MM.1S (cell line): ENCODE data around the gene ZBTB7C.

Experiments
- CTCF ChIP-seq: fragments of 300-600 bp; sonication (generic); IDR thresholded peaks from 2 replicates; pipeline ENCODE4 v1.5.1; 2016; ENCODE audit warnings: antibody characterized with exemption, low read length, mixed read lengths
- EZH2 ChIP-seq: fragments of 300-600 bp; sonication (generic); optimal IDR thresholded peaks from 2 replicates; pipeline ENCODE3; 2017; ENCODE audit warnings: low read depth, mild to moderate bottlenecking, antibody characterized with exemption, low read length, mixed read lengths

DNA sequence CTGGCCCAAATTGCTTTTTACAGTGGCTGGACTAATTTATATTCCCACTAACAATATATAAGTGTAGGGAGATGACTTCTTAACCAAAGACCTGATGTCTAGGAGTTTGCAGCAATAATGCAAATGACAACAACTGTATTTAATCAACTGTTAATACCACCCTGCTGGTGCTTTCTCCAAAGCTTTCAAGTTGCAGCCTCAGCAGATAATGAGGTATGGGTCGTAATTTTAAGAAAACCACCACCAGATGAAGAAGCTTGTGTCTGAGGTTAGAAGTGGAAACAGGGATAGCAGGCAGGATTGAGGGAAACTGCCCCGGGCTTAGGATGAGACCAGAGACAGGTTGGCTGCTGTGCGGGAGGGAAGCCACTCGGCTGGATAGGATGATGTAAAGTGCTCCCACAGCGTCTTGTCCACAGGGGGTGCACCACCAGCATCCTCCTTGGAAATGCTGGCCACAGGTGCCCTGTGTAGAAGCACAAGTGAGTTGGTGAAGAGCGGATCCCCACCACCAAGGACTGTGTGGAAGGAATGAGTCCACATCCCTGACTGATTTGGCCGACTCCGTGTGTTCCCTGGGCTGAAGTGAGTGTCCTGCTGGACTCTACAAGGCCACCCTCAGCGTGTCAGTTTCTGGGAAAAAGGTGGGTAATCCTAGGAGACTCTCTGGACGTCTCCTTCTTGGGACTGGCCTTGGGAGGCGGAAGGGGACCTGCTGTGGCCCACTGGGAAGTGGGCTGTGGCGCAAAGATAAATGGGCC is 402.6 kb downstream of the ZBTB7C start:
- TF ChIP-seq CTCF (no peak), EZH2 (no peak)
